GM12891 (cell line): ENCODE measurements around the gene ATG10.

Experiments used
- POLR2A ChIP-seq: IDR thresholded peaks from 2 replicates; pipeline ENCODE4 v1.6.1; 2011; ENCODE audit warnings: low read depth, low read length, control low read depth
- POLR2AphosphoS5 ChIP-seq: IDR thresholded peaks from 2 replicates; pipeline ENCODE4 v1.6.1; 2011; ENCODE audit warnings: low read depth, low read length, control low read depth
- SPI1 ChIP-seq: IDR thresholded peaks from 2 replicates; pipeline ENCODE4 v1.6.1; 2011; ENCODE audit warnings: low read depth, low read length, control low read depth

DNA sequence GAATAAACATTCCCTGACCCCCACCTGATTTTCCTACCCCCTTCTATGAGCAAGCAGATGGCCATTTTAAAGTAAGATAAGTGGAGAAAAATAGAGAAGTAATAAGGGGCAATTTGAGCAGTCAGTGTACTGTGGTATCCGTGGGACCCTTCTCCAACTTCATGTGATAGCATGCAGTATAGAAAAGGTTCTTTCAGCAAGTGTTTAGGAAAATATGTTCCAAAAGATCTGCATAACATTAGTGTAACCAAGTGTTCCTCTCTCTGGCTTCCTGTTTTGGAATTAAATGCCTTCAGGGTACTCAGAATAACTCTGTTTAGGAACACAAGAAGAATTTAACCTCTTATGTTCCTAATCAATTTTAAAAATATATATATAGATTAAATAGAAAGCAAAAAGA, 134.9 kb downstream of the ATG10 start:
- TF ChIP-seq POLR2A = no peak
- peak; percentile 14; the same call in 1 of the 2 replicates for TF ChIP-seq SPI1
- TF ChIP-seq POLR2AphosphoS5 = no peak
